Neural progenitor cell (in vitro differentiated cells): ENCODE measurements around the gene LBH. TPM values are rescaled to one million over a fixed set of nuclear protein-coding genes. Genes with fewer than 3 reads are reported as not detected.

ENCODE experiments used
- DNase-seq: peaks from one replicate; pipeline ENCODE4 v3.0.0-alpha.2; 2016; ENCODE audit warnings: low spot score
- H2AFZ ChIP-seq: fragments of 200-600 bp; sonication (generic); replicated peaks from 2 replicates; pipeline ENCODE4 v1.6.1; 2016; ENCODE audit warnings: antibody characterized with exemption
- H3F3A ChIP-seq: fragments of 200-600 bp; sonication (generic); 2 replicates; pipeline ENCODE4 v1.6.1; 2016; ENCODE audit warnings: antibody characterized with exemption, low read depth
- H3K27ac ChIP-seq: fragments of 200-600 bp; sonication (generic); 2 replicates; pipeline ENCODE4 v1.5.1; 2016; ENCODE audit warnings: mild to moderate bottlenecking
- H3K27me3 ChIP-seq: fragments of 200-600 bp; sonication (generic); 2 replicates; pipeline ENCODE4 v1.6.1; 2016; ENCODE audit warnings: mild to moderate bottlenecking, moderate library complexity
- H3K36me3 ChIP-seq: fragments of 200-600 bp; sonication (generic); 2 replicates; pipeline ENCODE4 v1.5.1; 2016
- H3K4me1 ChIP-seq: fragments of 200-600 bp; sonication (generic); 2 replicates; pipeline ENCODE4 v1.6.1; 2016; ENCODE audit warnings: mixed run types
- H3K4me2 ChIP-seq: fragments of 200-600 bp; sonication (generic); 2 replicates; pipeline ENCODE4 v1.6.1; 2016
- H3K4me3 ChIP-seq: fragments of 200-600 bp; sonication (generic); 2 replicates; pipeline ENCODE4 v1.5.1; 2016
- H3K79me2 ChIP-seq: fragments of 200-600 bp; sonication (generic); 2 replicates; pipeline ENCODE4 v1.6.1; 2016; ENCODE audit warnings: low read depth
- H3K9ac ChIP-seq: fragments of 200-600 bp; sonication (generic); 2 replicates; pipeline ENCODE4 v1.6.1; 2016
- H3K9me3 ChIP-seq: fragments of 200-600 bp; sonication (generic); 2 replicates; pipeline ENCODE4 v1.5.1; 2016; ENCODE audit warnings: low read depth
- H4K20me1 ChIP-seq: fragments of 200-600 bp; sonication (generic); 2 replicates; pipeline ENCODE4 v1.6.1; 2016; ENCODE audit warnings: low read depth
- H3K27ac Mint-ChIP-seq: 3 replicates; pipeline ENCODE4 v1.8.0; 2021; ENCODE audit warnings: mixed read lengths
- H3K27me3 Mint-ChIP-seq: 2 replicates; pipeline ENCODE4 v1.8.0; 2022; ENCODE audit warnings: low read depth, mild to moderate bottlenecking, inconsistent platforms, moderate library complexity, mixed read lengths; ENCODE audit not compliant: insufficient read depth
- H3K36me3 Mint-ChIP-seq: 3 replicates; pipeline ENCODE4 v1.8.0; 2021; ENCODE audit warnings: mixed read lengths
- H3K4me1 Mint-ChIP-seq: 3 replicates; pipeline ENCODE4 v1.8.0; 2021; ENCODE audit warnings: mixed read lengths
- H3K4me3 Mint-ChIP-seq: 3 replicates; pipeline ENCODE4 v1.8.0; 2021; ENCODE audit warnings: mild to moderate bottlenecking, moderate library complexity, mixed read lengths
- H3K9me3 Mint-ChIP-seq: 3 replicates; pipeline ENCODE4 v1.8.0; 2020; ENCODE audit warnings: mixed read lengths
- CTCF ChIP-seq: fragments of 200-600 bp; sonication (generic); IDR thresholded peaks from 2 replicates; pipeline ENCODE4 v1.5.1; 2017; ENCODE audit warnings: antibody characterized with exemption, mild to moderate bottlenecking
- EZH2 ChIP-seq: fragments of 200-600 bp; sonication (generic); IDR thresholded peaks from 2 replicates; pipeline ENCODE4 v1.6.1; 2017; ENCODE audit warnings: antibody characterized with exemption, mild to moderate bottlenecking, moderate library complexity
- EZH2phosphoT487 ChIP-seq: fragments of 200-600 bp; sonication (generic); IDR thresholded peaks from 2 replicates; pipeline ENCODE4 v1.6.1; 2017; ENCODE audit warnings: antibody characterized with exemption
- total RNA-seq: library from RNA; depleted of rRNA; stranded (reverse); fragments of >200 nt; gene quantifications from 2 replicates; pipeline ENCODE4 v1.2.3, GENCODE V29; 2015; ENCODE audit warnings: low replicate concordance

Gene LBH
- total RNA-seq, 1 donor from 2014 or later = 4.2 TPM

GRCh38 chr2:30283931-30284565, 52.7 kb downstream of the LBH start:
- Histone ChIP-seq H2AFZ (peak overlapping the region; percentile 82), H3K9ac (no peak overlapping the region), H3F3A (peaks cover 14% of the 10 kb centered on the region), H3K36me3 (no peaks in the 10 kb centered on the region), H4K20me1 (no peaks in the 10 kb centered on the region), H3K9me3 (no peaks in the 10 kb centered on the region), H3K27ac (no peak overlapping the region), H3K4me1 (peaks cover 28% of the 10 kb centered on the region), H3K79me2 (no peaks in the 10 kb centered on the region), H3K4me3 (no peak overlapping the region), H3K27me3 (no peaks in the 10 kb centered on the region), H3K4me2 (no peak overlapping the region)
- H3K36me3 Mint-ChIP-seq = no peaks in the 10 kb centered on the region
- no peak for TF ChIP-seq EZH2phosphoT487
- no peak for TF ChIP-seq EZH2
- TF ChIP-seq CTCF = no peak
- peaks cover 30% of the 10 kb centered on the region for H3K4me1 Mint-ChIP-seq
- peaks cover 8% of the 10 kb centered on the region for H3K27me3 Mint-ChIP-seq
- H3K27ac Mint-ChIP-seq = peak overlapping the region; percentile 61
- peak overlapping the region; percentile 25 for H3K4me3 Mint-ChIP-seq
- DNase-seq = peak; percentile 13
- H3K9me3 Mint-ChIP-seq = peaks cover 2% of the 10 kb centered on the region

- Histone ChIP-seq H3K27me3 (no peaks in the 10 kb centered on the region), H4K20me1 (no peaks in the 10 kb centered on the region), H3K9me3 (no peaks in the 10 kb centered on the region), H3K79me2 (no peaks in the 10 kb centered on the region), H3K4me2 (no peak overlapping the region), H3K36me3 (no peaks in the 10 kb centered on the region), H3K4me3 (no peak overlapping the region), H3K9ac (no peak overlapping the region), H3K4me1 (peaks cover 28% of the 10 kb centered on the region), H2AFZ (no peak overlapping the region), H3K27ac (no peak overlapping the region), H3F3A (peaks cover 14% of the 10 kb centered on the region)
- TF ChIP-seq EZH2 (no peak), CTCF (no peak), EZH2phosphoT487 (no peak)
- Mint-ChIP-seq H3K36me3 (no peaks in the 10 kb centered on the region), H3K27ac (no peak overlapping the region), H3K27me3 (peaks cover 6% of the 10 kb centered on the region), H3K4me3 (no peak overlapping the region), H3K4me1 (peaks cover 30% of the 10 kb centered on the region), H3K9me3 (peaks cover 2% of the 10 kb centered on the region)
- no peak for DNase-seq
Measured at GRCh38 chr2:30285758-30286157, 54.4 kb downstream of the LBH start.

- Histone ChIP-seq H3K27me3 (no peaks in the 10 kb centered on the region), H3F3A (peaks cover 14% of the 10 kb centered on the region), H3K4me1 (peaks cover 28% of the 10 kb centered on the region), H2AFZ (no peak overlapping the region), H3K27ac (peak overlapping the region; percentile 18), H3K9ac (no peak overlapping the region), H4K20me1 (no peaks in the 10 kb centered on the region), H3K36me3 (no peaks in the 10 kb centered on the region), H3K9me3 (no peaks in the 10 kb centered on the region), H3K4me2 (peak overlapping the region; percentile 60), H3K4me3 (no peak overlapping the region), H3K79me2 (no peaks in the 10 kb centered on the region)
- DNase-seq = peak; percentile 59
- Mint-ChIP-seq H3K27ac (peak overlapping the region; percentile 6), H3K4me3 (no peak overlapping the region), H3K36me3 (no peaks in the 10 kb centered on the region), H3K9me3 (peaks cover 2% of the 10 kb centered on the region), H3K4me1 (peaks cover 30% of the 10 kb centered on the region), H3K27me3 (peaks cover 6% of the 10 kb centered on the region)
- no peak for TF ChIP-seq EZH2phosphoT487
- TF ChIP-seq CTCF = no peak
- no peak for TF ChIP-seq EZH2
Measured at GRCh38 chr2:30287190-30287840, 56.0 kb downstream of the LBH start.
